HG03432 (cell line): ENCODE measurements around the gene MED16.
A peak's percentile ranks its signal among the peaks of the same experiment; 100 is the strongest.

Experiments used
- ATAC-seq: cut with Tn5 transposase; IDR thresholded peaks from one replicate; pipeline ENCODE4 v1.9.1; 2021; ENCODE audit warnings: mild to moderate bottlenecking, moderate library complexity; ENCODE audit not compliant: unreplicated experiment

MED16 gene

DNA sequence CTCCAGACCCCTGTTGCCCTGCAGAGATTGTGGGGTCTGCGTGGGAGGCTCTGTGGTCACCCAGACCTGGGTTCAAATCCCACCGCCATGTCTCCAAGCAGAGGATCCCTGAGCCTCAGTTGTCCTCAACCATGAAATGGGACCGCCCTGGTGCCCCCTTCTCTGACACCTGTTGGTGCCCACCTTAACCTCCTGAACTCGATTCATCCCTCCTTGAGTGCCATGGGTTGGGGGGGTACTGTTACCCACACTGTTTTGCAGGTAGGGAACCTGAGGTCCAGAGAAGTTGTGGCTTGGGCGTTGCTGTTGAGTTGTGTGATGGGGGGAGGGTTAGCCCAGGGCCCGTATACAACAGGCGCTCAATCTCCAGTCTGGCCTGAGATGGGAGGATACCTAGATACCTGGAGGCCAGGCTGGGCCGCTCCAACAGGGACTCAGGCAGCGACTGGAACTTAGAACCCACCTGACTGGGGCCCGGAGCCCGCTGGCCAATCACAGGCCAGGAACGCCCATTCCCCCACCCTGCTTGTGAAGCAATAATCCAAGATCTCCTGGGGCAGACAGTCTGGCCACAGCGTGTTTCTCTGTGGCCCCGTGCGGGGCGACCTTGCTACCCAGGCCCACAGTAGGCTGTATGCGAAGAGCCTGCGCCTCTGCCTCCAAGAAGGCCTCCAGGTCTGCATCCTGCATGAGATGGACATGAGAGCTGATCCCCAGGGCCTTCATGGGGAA, 35.6 kb upstream of the MED16 start:
- ATAC-seq = no peak

- no peak for ATAC-seq
These were observed 34.9 kb upstream of the MED16 start for GRCh38 chr19:927780-928401.

DNA sequence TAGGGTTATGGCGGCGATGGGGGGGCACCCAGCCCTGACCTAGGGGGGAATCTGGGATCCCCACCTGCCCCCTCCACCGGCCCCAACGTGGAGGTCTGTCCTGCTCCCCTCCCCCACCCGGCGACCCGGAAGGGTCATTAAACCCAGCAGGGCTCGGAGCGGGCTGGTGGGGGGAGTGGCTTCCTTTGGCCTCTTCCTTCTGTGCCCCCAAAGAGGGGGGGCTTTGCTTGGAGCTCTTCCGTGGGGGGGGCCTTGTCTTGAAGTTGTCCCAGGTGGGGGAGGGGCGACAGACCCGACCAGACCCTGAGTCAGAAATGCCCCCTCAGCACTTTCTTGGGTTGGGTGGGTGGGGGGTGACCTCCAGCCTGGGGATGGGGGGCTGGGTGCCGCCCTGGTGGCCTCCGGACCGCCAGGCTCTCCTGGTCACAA, 34.4 kb upstream of the MED16 start:
- ATAC-seq = no peak

GRCh38 chr19:926589-927350, 33.8 kb upstream of the MED16 start:
- ATAC-seq = no peak

DNA sequence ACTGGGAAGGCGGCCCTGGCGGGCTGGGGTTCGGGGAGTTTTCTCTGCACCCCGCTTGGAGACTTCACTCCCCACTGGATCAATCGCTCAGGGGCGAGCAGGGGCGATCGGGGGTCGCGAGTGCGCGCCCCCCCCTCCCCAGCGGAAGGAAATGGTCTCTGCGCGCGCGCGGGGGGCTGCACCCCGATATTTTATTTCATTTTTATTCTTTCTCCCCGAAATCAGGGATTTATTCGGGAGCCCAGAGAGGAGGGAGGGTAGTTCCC, 33.3 kb upstream of the MED16 start:
- ATAC-seq = no peak

DNA sequence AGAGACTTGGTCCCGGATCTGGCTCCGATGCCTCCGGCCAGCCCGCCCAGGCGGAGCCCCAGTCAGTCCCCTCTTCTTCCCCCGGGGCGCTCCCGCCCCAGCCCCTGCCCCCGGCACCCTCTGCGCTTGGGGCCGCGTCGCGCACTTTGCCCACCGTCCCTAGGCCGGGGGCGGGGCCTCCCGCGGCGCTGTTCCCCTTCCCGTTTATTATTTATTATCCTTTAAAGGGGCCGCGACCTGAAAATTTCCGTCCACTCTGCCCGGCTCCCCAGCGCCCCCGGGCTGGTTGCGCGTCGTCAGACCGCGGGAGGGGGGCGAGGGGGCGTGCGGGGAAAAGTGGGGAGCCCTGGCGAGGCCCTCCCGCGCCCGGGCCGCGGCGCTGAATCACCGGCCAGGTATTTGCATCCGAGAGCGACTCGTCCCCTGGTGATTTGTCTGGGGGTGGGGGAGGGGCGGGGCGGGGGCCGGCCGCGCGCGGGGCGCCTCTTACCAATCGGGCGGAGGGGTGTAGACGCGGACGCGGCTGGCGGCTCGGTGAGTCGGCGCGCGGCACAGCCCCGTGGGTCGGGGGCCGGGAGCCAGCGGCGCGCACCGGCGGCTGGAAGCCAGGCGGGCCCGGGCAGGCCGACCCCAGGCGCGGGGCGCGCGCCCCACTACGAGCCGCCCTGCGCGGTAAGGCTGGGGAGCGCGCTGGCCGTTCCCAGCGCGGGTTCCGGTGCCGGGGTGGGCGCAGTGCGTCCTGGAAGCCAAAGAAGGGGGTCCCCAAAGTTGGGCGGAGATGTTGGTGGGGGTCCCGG, 32.7 kb upstream of the MED16 start, which contains the start of gene ARID3A:
Gene ARID3A (plus strand): TSS at position 510 of the 797 bp plus-strand sequence. CDS start 3,494 bp downstream, outside the sequence.
- peak; percentile 60 for ATAC-seq

- ATAC-seq = peak; percentile 46
These were observed 32.1 kb upstream of the MED16 start for GRCh38 chr19:925087-925525.

DNA sequence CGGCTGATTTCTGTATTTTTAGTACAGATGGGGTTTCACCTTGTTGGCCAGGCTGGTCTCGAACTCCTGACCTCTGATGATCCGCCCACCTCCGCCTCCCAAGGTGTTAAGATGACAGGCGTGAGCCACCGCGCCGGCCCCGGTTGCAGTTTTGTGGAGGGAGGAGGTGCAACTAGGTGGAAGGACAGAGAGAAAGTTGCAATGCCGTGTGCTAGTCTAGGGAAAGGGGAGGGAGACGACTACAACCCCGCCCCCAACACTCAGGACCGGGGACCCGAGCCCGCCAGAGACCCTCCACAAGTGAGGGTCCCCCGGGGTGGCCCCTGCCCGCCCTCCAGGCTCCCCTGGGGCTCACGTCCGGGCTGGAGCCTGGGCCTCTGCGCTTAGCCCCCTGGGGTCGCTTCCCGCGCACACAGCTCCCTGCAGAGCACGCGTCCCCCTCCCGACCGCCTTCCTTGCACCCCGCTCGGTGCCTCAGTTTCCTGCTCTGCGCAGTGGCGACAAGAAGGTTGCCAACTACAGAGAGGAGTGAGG, 31.6 kb upstream of the MED16 start:
- ATAC-seq = no peak

GRCh38 chr19:920051-920864, 27.3 kb upstream of the MED16 start:
- peak; percentile 31 for ATAC-seq

GRCh38 chr19:919199-920050, 26.4 kb upstream of the MED16 start:
- peak; percentile 17 for ATAC-seq

- ATAC-seq = no peak
These were observed 25.7 kb upstream of the MED16 start for GRCh38 chr19:918481-919198.

- no peak for ATAC-seq
These were observed 25.1 kb upstream of the MED16 start for GRCh38 chr19:918152-918437.

DNA sequence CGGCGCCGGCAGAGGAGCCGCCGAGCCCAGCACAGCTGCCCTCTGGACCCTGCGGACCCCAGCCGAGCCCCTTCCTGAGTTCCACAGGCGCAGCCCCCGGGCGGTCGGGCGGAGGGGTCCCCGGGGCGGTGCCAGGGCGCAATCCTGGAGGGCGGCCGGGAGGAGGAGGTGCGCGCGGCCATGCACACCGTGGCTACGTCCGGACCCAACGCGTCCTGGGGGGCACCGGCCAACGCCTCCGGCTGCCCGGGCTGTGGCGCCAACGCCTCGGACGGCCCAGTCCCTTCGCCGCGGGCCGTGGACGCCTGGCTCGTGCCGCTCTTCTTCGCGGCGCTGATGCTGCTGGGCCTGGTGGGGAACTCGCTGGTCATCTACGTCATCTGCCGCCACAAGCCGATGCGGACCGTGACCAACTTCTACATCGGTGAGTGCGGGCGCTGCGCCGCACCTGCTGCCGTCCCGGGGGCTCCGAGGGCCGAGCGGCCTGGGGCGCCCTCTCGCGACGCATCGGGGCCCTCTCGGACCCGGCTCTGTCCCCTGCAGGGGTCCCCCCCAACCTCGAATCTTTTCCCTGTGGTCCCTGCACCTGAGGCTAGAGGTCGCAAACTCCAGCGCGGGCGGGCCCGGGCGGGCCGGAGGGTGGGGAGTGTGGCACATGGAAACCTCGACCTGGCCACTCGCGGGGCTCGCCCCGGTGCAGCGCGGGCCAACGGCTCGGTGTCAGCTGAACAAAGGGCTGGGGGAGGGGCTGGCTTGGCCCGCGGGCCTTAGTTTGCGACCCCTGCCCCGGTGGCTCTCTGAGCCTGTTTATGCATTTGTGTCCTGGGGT, 24.6 kb upstream of the MED16 start, which contains the start of gene KISS1R:
Gene KISS1R (plus strand): TSS at position 11 of the 829 bp plus-strand sequence. CDS start 170 bp downstream, at position 181.
- ATAC-seq = no peak

GRCh38 chr19:916645-917322, 23.8 kb upstream of the MED16 start:
- ATAC-seq = no peak

DNA sequence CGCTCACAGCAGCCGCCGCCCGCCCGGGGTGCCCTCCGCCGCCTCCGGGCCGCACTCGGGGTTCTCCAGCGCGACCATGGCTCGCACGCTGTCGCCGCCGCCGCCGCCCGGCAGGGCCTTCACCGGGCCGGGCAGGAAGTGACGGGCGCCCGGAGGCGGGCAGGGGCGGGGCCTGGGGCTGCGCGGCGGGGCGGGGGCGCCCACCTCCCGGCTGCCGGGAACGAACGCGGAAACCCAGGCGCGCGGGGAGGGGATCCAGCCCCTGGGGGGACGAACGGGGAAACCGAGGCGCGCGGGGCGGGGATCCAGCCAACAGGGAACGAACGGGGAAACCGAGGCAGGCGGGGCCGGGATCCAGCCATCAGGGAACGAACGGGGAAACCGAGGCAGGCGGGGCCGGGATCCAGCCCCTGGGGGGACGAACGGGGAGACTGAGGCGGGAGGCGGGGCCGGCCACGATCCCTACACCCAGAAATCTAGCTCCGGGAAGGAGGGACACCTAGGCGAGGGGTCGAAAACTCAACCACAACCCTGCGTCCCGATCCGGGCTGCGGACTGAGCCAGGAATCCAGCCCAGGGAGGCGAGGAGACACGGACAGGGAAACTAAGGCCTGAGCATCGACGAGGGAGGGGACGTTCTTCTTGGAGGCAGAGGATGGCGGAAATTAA, 20.2 kb upstream of the MED16 start, which contains the start of gene R3HDM4:
Gene R3HDM4 (minus strand): TSS at position 140 of the 669 bp plus-strand sequence. CDS start 62 bp downstream, at position 78.
- ATAC-seq = peak; percentile 60
